Body of pancreas (tissue), 4 donors: ENCODE data around the gene NUDT22. TPM values are rescaled to one million over a fixed set of nuclear protein-coding genes. Genes with fewer than 3 reads are reported as not detected.

ENCODE experiments used
- ATAC-seq: fragments of 150-250 bp; one replicate; pipeline ENCODE4 v1.9.1; 2016
- DNase-seq, 4 donors: peaks; one replicate each; pipeline ENCODE4 v3.0.0-alpha.2; 2019
- H3K27ac ChIP-seq, 4 donors: fragments of 200-600 bp; sonication (generic); 1 replicate in 3 of 4; 2 replicates in 1 of 4; pipeline versions ENCODE4 v1.5.1 to v1.6.1; 2016 to 2019; ENCODE audit warnings: mild to moderate bottlenecking in 1 of 4, mixed read lengths in 1 of 4, moderate library complexity in 1 of 4
- H3K27me3 ChIP-seq, 2 donors: fragments of 200-600 bp; sonication (generic); one replicate each; pipeline ENCODE4 v1.6.0; 2016; ENCODE audit warnings: mild to moderate bottlenecking in 1 of 2
- H3K36me3 ChIP-seq, 2 donors: fragments of 200-600 bp; sonication (generic); replicated peaks in 1 of 2; 2 replicates each; pipeline ENCODE4 v1.5.1; 2016; ENCODE audit warnings: low read depth in 2 of 2; ENCODE audit not compliant: insufficient read depth in 1 of 2
- H3K4me1 ChIP-seq: fragments of 200-600 bp; sonication (generic); one replicate; pipeline ENCODE4 v1.6.0; 2016
- H3K4me3 ChIP-seq, 2 donors: fragments of 200-600 bp; sonication (generic); 1 replicate in 1 of 2; 2 replicates in 1 of 2; pipeline ENCODE4 v1.5.1; 2016 to 2019
- H3K9me3 ChIP-seq, 3 donors: fragments of 200-600 bp; sonication (generic); 1 replicate in 2 of 3; 2 replicates in 1 of 3; pipeline ENCODE4 v1.5.1; 2016
- POLR2A ChIP-seq, 3 donors: fragments of 450-650 bp; IDR thresholded peaks; one replicate each; pipeline ENCODE4 v1.6.1; 2016; ENCODE audit warnings: antibody characterized with exemption in 3 of 3, mild to moderate bottlenecking in 2 of 3
- WGBS, 2 donors: methylation state at CpG; one replicate each; pipeline ENCODE4 v1.1.5; 2017; 5-methylcytosine and 5-hydroxymethylcytosine counted together
- intact Hi-C: fragments of 100-400 bp; cut with DNase I; formaldehyde crosslinking; loops from one replicate; pipeline ENCODE4 v1.15.1; 2023
- total RNA-seq, 2 donors: library from RNA; depleted of rRNA; stranded (reverse); fragments of >200 nt; gene quantifications; one replicate each; pipeline ENCODE4 v1.1.0, GENCODE V29; 2016
- TF ChIP-seq, protein P1 (sequence below), 7 experiments: fragments of 450-650 bp in 4 of 7; fragments of 200-600 bp in 3 of 7; sonication (generic) in 3 of 7; IDR thresholded peaks; one replicate each; pipeline ENCODE4 v1.5.1; 2016 to 2019; ENCODE audit warnings: antibody characterized with exemption in 7 of 7

NUDT22 gene
- total RNA-seq, 2 donors from 2014 or later = 45.9 to 73.5 TPM

DNA sequence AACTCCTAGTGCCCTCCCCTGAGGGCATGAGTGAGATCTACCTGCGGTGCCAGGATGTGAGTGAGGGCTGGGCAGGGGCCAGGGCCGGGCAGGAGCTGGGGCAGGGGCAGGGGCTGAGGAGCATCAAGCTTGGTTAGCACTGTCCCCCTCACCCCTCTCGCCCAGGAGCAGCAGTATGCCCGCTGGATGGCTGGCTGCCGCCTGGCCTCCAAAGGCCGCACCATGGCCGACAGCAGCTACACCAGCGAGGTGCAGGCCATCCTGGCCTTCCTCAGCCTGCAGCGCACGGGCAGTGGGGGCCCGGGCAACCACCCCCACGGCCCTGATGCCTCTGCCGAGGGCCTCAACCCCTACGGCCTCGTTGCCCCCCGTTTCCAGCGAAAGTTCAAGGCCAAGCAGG, 5.8 kb upstream of the NUDT22 start:
- intact Hi-C loops = no loop called here
- H3K36me3 ChIP-seq = no peaks in the 10 kb centered on the region
- H3K27ac ChIP-seq = no peak overlapping the region
- ATAC-seq = no peak
- no peak overlapping the region for H3K4me3 ChIP-seq
- no peaks in the 10 kb centered on the region for H3K9me3 ChIP-seq
- H3K4me1 ChIP-seq = peaks cover 36% of the 10 kb centered on the region
- H3K27me3 ChIP-seq = no peaks in the 10 kb centered on the region
- TF ChIP-seq, protein P1, sequence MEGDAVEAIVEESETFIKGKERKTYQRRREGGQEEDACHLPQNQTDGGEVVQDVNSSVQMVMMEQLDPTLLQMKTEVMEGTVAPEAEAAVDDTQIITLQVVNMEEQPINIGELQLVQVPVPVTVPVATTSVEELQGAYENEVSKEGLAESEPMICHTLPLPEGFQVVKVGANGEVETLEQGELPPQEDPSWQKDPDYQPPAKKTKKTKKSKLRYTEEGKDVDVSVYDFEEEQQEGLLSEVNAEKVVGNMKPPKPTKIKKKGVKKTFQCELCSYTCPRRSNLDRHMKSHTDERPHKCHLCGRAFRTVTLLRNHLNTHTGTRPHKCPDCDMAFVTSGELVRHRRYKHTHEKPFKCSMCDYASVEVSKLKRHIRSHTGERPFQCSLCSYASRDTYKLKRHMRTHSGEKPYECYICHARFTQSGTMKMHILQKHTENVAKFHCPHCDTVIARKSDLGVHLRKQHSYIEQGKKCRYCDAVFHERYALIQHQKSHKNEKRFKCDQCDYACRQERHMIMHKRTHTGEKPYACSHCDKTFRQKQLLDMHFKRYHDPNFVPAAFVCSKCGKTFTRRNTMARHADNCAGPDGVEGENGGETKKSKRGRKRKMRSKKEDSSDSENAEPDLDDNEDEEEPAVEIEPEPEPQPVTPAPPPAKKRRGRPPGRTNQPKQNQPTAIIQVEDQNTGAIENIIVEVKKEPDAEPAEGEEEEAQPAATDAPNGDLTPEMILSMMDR (IDR thresholded peaks at IDR 0.05) = no peak
- TF ChIP-seq POLR2A (IDR thresholded peaks at IDR 0.05) = no peak
- DNase-seq = no peak
- whole genome bisulfite sequencing, 2 donors = 89% methylated on average over 17 of the region's 17 CpGs; no CpG with 5 or more reads in 1 of the 2 donors

DNA sequence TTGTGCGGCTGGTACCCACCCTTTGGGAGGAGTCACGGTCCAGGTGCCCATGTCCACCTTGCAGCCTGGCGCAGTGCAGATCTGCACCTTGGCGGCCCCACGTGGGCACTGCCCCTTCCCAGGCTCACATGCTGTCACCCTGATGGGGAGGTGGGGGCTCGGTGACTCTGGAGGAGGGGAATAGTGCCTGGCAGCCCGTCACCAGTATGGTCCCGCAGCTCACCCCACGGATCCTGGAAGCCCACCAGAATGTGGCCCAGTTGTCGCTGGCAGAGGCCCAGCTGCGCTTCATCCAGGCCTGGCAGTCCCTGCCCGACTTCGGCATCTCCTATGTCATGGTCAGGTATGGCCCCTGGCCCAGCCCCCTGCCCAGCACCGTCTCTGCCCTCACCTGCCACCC, 5.3 kb upstream of the NUDT22 start:
- no peaks in the 10 kb centered on the region for H3K36me3 ChIP-seq
- ATAC-seq (no peak), DNase-seq (no peak)
- H3K27ac ChIP-seq = no peak overlapping the region
- no peak overlapping the region for H3K4me3 ChIP-seq
- WGBS, 2 donors = 87 to 100% methylated on average over 1 to 12 of the region's 14 CpGs
- intact Hi-C loops = no loop called here
- TF ChIP-seq, protein P1 (IDR thresholded peaks at IDR 0.05) = no peak
- TF ChIP-seq POLR2A (IDR thresholded peaks at IDR 0.05) = no peak
- no peaks in the 10 kb centered on the region for H3K9me3 ChIP-seq
- no peaks in the 10 kb centered on the region for H3K27me3 ChIP-seq
- peaks cover 40% of the 10 kb centered on the region for H3K4me1 ChIP-seq

DNA sequence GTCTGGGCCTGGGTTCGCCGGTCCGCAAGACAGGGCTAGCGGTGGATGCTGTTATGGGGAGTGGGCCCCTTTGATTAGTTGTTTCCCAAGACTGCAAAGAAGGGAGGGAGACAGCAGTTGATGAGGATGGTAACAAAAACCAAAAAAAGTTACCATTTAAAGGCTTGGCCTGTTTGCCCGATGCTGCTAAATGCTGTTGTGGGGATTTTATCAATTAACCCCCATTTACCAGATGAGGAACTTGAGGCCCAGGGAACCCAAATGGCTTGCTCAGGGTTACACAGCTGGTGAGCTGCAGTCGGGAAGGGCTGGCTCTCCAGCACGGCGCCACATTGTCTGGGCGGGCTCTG, 3.4 kb upstream of the NUDT22 start:
- TF ChIP-seq POLR2A (IDR thresholded peaks at IDR 0.05) = no peak
- TF ChIP-seq, protein P1 (IDR thresholded peaks at IDR 0.05) = no peak
- Histone ChIP-seq H3K27me3 (no peaks in the 10 kb centered on the region), H3K36me3 (no peaks in the 10 kb centered on the region), H3K9me3 (no peaks in the 10 kb centered on the region), H3K4me1 (peaks cover 51% of the 10 kb centered on the region), H3K4me3 (no peak overlapping the region), H3K27ac (peak overlapping the region in 2 of 4 donors; percentile 12 to 63)
- ATAC-seq (no peak), DNase-seq (no peak)
- intact Hi-C loops = no loop called here
- WGBS, 2 donors = 55 to 57% methylated on average over 9 of the region's 9 CpGs

DNA sequence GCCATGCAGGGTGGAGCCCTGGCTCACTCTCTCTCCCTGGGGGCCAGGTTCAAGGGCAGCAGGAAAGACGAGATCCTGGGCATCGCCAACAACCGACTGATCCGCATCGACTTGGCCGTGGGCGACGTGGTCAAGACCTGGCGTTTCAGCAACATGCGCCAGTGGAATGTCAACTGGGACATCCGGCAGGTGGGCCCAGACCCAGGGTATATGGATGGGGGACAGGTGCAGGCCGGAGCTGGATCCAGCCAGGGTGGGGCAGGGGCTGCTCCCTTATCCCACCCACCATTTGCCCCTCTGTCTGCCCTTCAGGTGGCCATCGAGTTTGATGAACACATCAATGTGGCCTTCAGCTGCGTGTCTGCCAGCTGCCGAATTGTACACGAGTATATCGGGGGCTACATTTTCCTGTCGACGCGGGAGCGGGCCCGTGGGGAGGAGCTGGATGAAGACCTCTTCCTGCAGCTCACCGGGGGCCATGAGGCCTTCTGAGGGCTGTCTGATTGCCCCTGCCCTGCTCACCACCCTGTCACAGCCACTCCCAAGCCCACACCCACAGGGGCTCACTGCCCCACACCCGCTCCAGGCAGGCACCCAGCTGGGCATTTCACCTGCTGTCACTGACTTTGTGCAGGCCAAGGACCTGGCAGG, 2.9 kb upstream of the NUDT22 start:
- WGBS, 2 donors = 65 to 80% methylated on average over 10 to 24 of the region's 24 CpGs
- H3K27me3 ChIP-seq = no peaks in the 10 kb centered on the region
- H3K9me3 ChIP-seq = no peaks in the 10 kb centered on the region
- no peak for ATAC-seq
- peak in 2 of 4 donors; percentile 5 to 16 for DNase-seq
- no peak overlapping the region for H3K4me3 ChIP-seq
- TF ChIP-seq, protein P1 (IDR thresholded peaks at IDR 0.05) = no peak
- TF ChIP-seq POLR2A (IDR thresholded peaks at IDR 0.05) = no peak
- intact Hi-C loops = no loop called here
- H3K27ac ChIP-seq = peak overlapping the region in 3 of 4 donors; percentile 0 to 63 (median 12)
- H3K36me3 ChIP-seq = no peaks in the 10 kb centered on the region
- H3K4me1 ChIP-seq = peaks cover 55% of the 10 kb centered on the region
